H9 (cell line): Measurements from ENCODE around the gene CALHM5. TPM values are rescaled to one million over a fixed set of nuclear protein-coding genes. Genes with fewer than 3 reads are reported as not detected.

Source experiments
- DNase-seq: peaks from one replicate; pipeline ENCODE4 v3.0.0-alpha.2; 2017
- H2AFZ ChIP-seq: one replicate; pipeline ENCODE4 v1.6.1; 2013; ENCODE audit warnings: mild to moderate bottlenecking, low read length, control low read depth, moderate library complexity
- H2AK5ac ChIP-seq: 2 replicates; pipeline ENCODE4 v1.6.1; 2013; ENCODE audit warnings: low read length, control low read depth, mixed read lengths; ENCODE audit not compliant: insufficient read length
- H2BK120ac ChIP-seq: one replicate; pipeline ENCODE4 v1.6.1; 2013; ENCODE audit warnings: low read depth, mild to moderate bottlenecking, low read length, control low read depth, inconsistent platforms; ENCODE audit not compliant: poor library complexity, severe bottlenecking
- H2BK12ac ChIP-seq: 2 replicates; pipeline ENCODE4 v1.6.1; 2013; ENCODE audit warnings: low read length, control low read depth, mixed read lengths, low read depth; ENCODE audit not compliant: insufficient read length
- H2BK15ac ChIP-seq: 2 replicates; pipeline ENCODE4 v1.6.1; 2013; ENCODE audit warnings: low read depth, low read length, control low read depth
- H2BK20ac ChIP-seq: one replicate; pipeline ENCODE4 v1.6.1; 2013; ENCODE audit warnings: low read depth, mild to moderate bottlenecking, low read length, control low read depth, inconsistent platforms; ENCODE audit not compliant: poor library complexity, severe bottlenecking
- H2BK5ac ChIP-seq: 2 replicates; pipeline ENCODE4 v1.6.1; 2013; ENCODE audit warnings: low read length, control low read depth, mixed read lengths; ENCODE audit not compliant: insufficient read length
- H3K14ac ChIP-seq: 2 replicates; pipeline ENCODE4 v1.6.1; 2013; ENCODE audit warnings: low read length, control low read depth; ENCODE audit not compliant: insufficient read depth
- H3K18ac ChIP-seq: 2 replicates; pipeline ENCODE4 v1.6.1; 2013; ENCODE audit warnings: low read depth, mild to moderate bottlenecking, mixed read lengths, low read length, control low read depth; ENCODE audit not compliant: insufficient read length
- H3K23ac ChIP-seq: 2 replicates; pipeline ENCODE4 v1.6.1; 2013; ENCODE audit warnings: low read length, control low read depth, mixed read lengths, low read depth; ENCODE audit not compliant: insufficient read length
- H3K23me2 ChIP-seq: 2 replicates; pipeline ENCODE4 v1.6.1; 2013; ENCODE audit warnings: low read depth, mild to moderate bottlenecking, mixed read lengths, low read length, control low read depth; ENCODE audit not compliant: insufficient read length, poor library complexity, severe bottlenecking
- H3K27ac ChIP-seq: 2 replicates; pipeline ENCODE4 v1.5.1; 2013; ENCODE audit warnings: low read length, control low read depth, mixed read lengths, low read depth; ENCODE audit not compliant: insufficient read length
- H3K27me3 ChIP-seq: 2 replicates; pipeline ENCODE4 v1.6.1; 2013; ENCODE audit warnings: low read length, control low read depth, inconsistent platforms; ENCODE audit not compliant: insufficient read depth
- H3K4ac ChIP-seq: 2 replicates; pipeline ENCODE4 v1.6.1; 2013; ENCODE audit warnings: low read depth, mild to moderate bottlenecking, control low read depth, inconsistent platforms, low read length, moderate library complexity
- H3K4me1 ChIP-seq: 2 replicates; pipeline ENCODE4 v1.6.1; 2013; ENCODE audit warnings: low read length, control low read depth, inconsistent platforms; ENCODE audit not compliant: insufficient read depth
- H3K4me2 ChIP-seq: 2 replicates; pipeline ENCODE4 v1.6.1; 2013; ENCODE audit warnings: low read length, control low read depth, mixed read lengths; ENCODE audit not compliant: insufficient read length, insufficient read depth
- H3K56ac ChIP-seq: 2 replicates; pipeline ENCODE4 v1.6.1; 2013; ENCODE audit warnings: low read depth, mild to moderate bottlenecking, mixed read lengths, low read length, control low read depth; ENCODE audit not compliant: insufficient read length
- H3K79me1 ChIP-seq: 2 replicates; pipeline ENCODE4 v1.6.1; 2013; ENCODE audit warnings: low read depth, mild to moderate bottlenecking, moderate library complexity, low read length, control low read depth, inconsistent platforms; ENCODE audit not compliant: insufficient read depth, poor library complexity, severe bottlenecking
- H3K79me2 ChIP-seq: 2 replicates; pipeline ENCODE4 v1.6.1; 2013; ENCODE audit warnings: low read length, control low read depth, inconsistent platforms; ENCODE audit not compliant: insufficient read depth
- H3K9ac ChIP-seq: 2 replicates; pipeline ENCODE4 v1.6.1; 2013; ENCODE audit warnings: low read length, control low read depth, mixed read lengths; ENCODE audit not compliant: insufficient read length; ENCODE audit errors: extremely low read depth
- H3K9me3 ChIP-seq: one replicate; pipeline ENCODE4 v1.6.1; 2013; ENCODE audit warnings: low read depth, low read length, inconsistent platforms; ENCODE audit not compliant: control insufficient read depth
- H3T11ph ChIP-seq: one replicate; pipeline ENCODE4 v1.6.1; 2013; ENCODE audit warnings: mild to moderate bottlenecking, low read length, control low read depth, inconsistent platforms
- H4K20me1 ChIP-seq: one replicate; pipeline ENCODE4 v1.6.1; 2013; ENCODE audit not compliant: control insufficient read depth, insufficient read length, insufficient read depth
- H4K5ac ChIP-seq: 2 replicates; pipeline ENCODE4 v1.6.1; 2013; ENCODE audit warnings: low read depth, mild to moderate bottlenecking, mixed read lengths, low read length, control low read depth; ENCODE audit not compliant: insufficient read length
- H4K8ac ChIP-seq: replicated peaks from 2 replicates; pipeline ENCODE4 v1.6.1; 2013; ENCODE audit warnings: low read length, control low read depth, mixed read lengths, low read depth; ENCODE audit not compliant: insufficient read length
- H4K91ac ChIP-seq: 2 replicates; pipeline ENCODE4 v1.6.1; 2013; ENCODE audit warnings: low read depth, mild to moderate bottlenecking, moderate library complexity, mixed read lengths, low read length, control low read depth; ENCODE audit not compliant: insufficient read length
- H3K27ac Mint-ChIP-seq, 3 experiments: 2 replicates in 2 of 3; 3 replicates in 1 of 3; pipeline ENCODE4 v1.8.0; 2020 to 2021; ENCODE audit warnings: mixed read lengths in 3 of 3, mild to moderate bottlenecking in 1 of 3, moderate library complexity in 1 of 3
- H3K27me3 Mint-ChIP-seq: 2 replicates; pipeline ENCODE4 v1.8.0; 2021; ENCODE audit warnings: low read depth, mild to moderate bottlenecking, moderate library complexity, mixed read lengths
- H3K36me3 Mint-ChIP-seq, 3 experiments: 2 replicates in 2 of 3; 3 replicates in 1 of 3; pipeline ENCODE4 v1.8.0; 2020 to 2021; ENCODE audit warnings: low read depth in 3 of 3, mixed read lengths in 3 of 3; ENCODE audit not compliant: insufficient read depth in 1 of 3
- H3K4me1 Mint-ChIP-seq, 2 experiments: 2 replicates each; pipeline ENCODE4 v1.8.0; 2020; ENCODE audit warnings: mixed read lengths in 2 of 2
- H3K4me3 Mint-ChIP-seq, 2 experiments: 2 replicates in 1 of 2; 3 replicates in 1 of 2; pipeline ENCODE4 v1.8.0; 2020 to 2021; ENCODE audit warnings: mild to moderate bottlenecking in 2 of 2, mixed read lengths in 2 of 2, moderate library complexity in 1 of 2
- H3K9me3 Mint-ChIP-seq, 2 experiments: 2 replicates in 1 of 2; 3 replicates in 1 of 2; pipeline ENCODE4 v1.8.0; 2020; ENCODE audit warnings: mild to moderate bottlenecking in 2 of 2, mixed read lengths in 2 of 2, moderate library complexity in 1 of 2
- CTCF ChIP-seq: fragments of 200-600 bp; sonication (generic); conservative IDR thresholded peaks from 3 replicates; pipeline ENCODE4 v1.8.0; 2021; ENCODE audit warnings: antibody characterized with exemption, mild to moderate bottlenecking
- WGBS: extraction: QIAGEN DNeasy Blood & Tissue Kit; methylation state at CpG from one replicate; pipeline ENCODE4 v1.1.7; 2013; ENCODE audit warnings: missing lambda C conversion rate, low lambda C conversion rate, mixed read lengths; ENCODE audit not compliant: insufficient read length; ENCODE audit errors: extremely low coverage; 5-methylcytosine and 5-hydroxymethylcytosine counted together
- total RNA-seq: library from RNA; stranded (reverse); gene quantifications from 2 replicates; pipeline ENCODE4 v1.2.1, GENCODE V29; 2021

The CALHM5 gene
- total RNA-seq, 1 experiment from 2014 or later: 0.09 TPM

DNA sequence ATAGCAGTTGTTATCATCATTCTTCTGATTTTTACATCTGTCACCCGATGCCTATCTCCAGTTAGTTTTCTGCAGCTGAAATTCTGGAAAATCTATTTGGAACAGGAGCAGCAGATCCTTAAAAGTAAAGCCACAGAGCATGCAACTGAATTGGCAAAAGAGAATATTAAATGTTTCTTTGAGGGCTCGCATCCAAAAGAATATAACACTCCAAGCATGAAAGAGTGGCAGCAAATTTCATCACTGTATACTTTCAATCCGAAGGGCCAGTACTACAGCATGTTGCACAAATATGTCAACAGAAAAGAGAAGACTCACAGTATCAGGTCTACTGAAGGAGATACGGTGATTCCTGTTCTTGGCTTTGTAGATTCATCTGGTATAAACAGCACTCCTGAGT is 48.1 kb upstream of the CALHM5 start:
- H3K27me3 ChIP-seq: peaks cover 7% of the 10 kb centered on the region; the same call in 1 of the 2 replicates
- no CpG with 5 or more reads among the region's 4 CpGs for WGBS
- no peak for TF ChIP-seq CTCF
- H2BK20ac ChIP-seq: no peak overlapping the region
- H3K4me3 Mint-ChIP-seq: no peak overlapping the region
- H3K23me2 ChIP-seq: peaks cover 6% of the 10 kb centered on the region
- DNase-seq: no peak
- H2BK120ac ChIP-seq: no peak overlapping the region
- H3K4me1 ChIP-seq: peaks cover 2% of the 10 kb centered on the region; the same call in 1 of the 2 replicates
- peaks cover 55% of the 10 kb centered on the region for H3K27me3 Mint-ChIP-seq
- no peak overlapping the region for H4K8ac ChIP-seq
- H3K27ac ChIP-seq: no peak overlapping the region
- H3K18ac ChIP-seq: no peak overlapping the region
- no peak overlapping the region for H4K5ac ChIP-seq
- no peak overlapping the region for H2BK12ac ChIP-seq
- no peaks in the 10 kb centered on the region for H3K79me1 ChIP-seq
- no peak overlapping the region for H3K14ac ChIP-seq
- H4K91ac ChIP-seq: no peak overlapping the region
- no peaks in the 10 kb centered on the region for H3K36me3 Mint-ChIP-seq
- H3K4me1 Mint-ChIP-seq: peaks cover 16 to 27% of the 10 kb centered on the region in 2 experiments
- H3K4ac ChIP-seq: no peak overlapping the region
- H2BK5ac ChIP-seq: no peak overlapping the region
- H3K9ac ChIP-seq: no peak overlapping the region
- no peak overlapping the region for H3K4me2 ChIP-seq
- H3K27ac Mint-ChIP-seq: no peak overlapping the region
- no peaks in the 10 kb centered on the region for H3K9me3 ChIP-seq
- H3T11ph ChIP-seq: no peak overlapping the region
- H2AFZ ChIP-seq: no peak overlapping the region
- H3K56ac ChIP-seq: no peak overlapping the region
- H3K79me2 ChIP-seq: no peaks in the 10 kb centered on the region
- no peaks in the 10 kb centered on the region for H4K20me1 ChIP-seq
- no peaks in the 10 kb centered on the region for H3K9me3 Mint-ChIP-seq
- H2AK5ac ChIP-seq: no peak overlapping the region
- H2BK15ac ChIP-seq: no peak overlapping the region
- H3K23ac ChIP-seq: no peak overlapping the region
